ENCODE measurements around the gene RCBTB1. TPM values are rescaled to one million over a fixed set of nuclear protein-coding genes. Genes with fewer than 3 reads are reported as not detected.

RCBTB1 gene
- total and polyA plus RNA-seq, 2 donors (not counting 3 experiments of a cell fraction or from before 2014, with no cell fraction given): 12.1 to 23.8 TPM

GRCh38 chr13:49560270-49561061 is 24.9 kb downstream of the RCBTB1 start:
- intact Hi-C loops (cut with micrococcal nuclease): no loop called here

DNA sequence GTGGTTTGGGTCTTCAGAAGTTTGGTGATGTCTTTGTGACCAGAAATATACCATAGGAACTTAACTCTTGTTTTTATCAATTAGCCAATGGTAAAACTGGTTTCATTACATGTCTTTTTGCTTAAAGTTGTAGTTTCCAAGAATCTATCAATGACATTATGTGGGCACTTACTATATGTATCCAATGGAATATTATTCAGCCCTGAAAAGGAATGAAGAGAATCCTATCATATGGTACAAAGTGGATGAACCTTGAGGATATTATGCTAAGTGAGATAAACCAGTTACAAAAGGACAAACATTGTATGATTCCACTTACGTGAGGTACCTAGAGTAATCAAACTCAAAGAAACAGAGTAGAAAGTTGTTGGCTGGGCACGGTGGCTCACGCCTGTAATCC is 26.4 kb downstream of the RCBTB1 start:
- DNase-seq (ENCODE audit: low read depth, low spot score) (no peak), FAIRE-seq (no peak)
- no peak overlapping the region for H2AFZ ChIP-seq (ENCODE audit: low read depth, low read length)
- H3K9ac ChIP-seq (replicated peaks; ENCODE audit: extremely low read depth, insufficient read depth, low read length): no peak overlapping the region
- no peaks in the 10 kb centered on the region for H3K9me3 ChIP-seq (replicated peaks; ENCODE audit: control insufficient read depth, insufficient read depth, low read length)
- dilution Hi-C loops (cut with MboI; ENCODE audit: extremely low pct_ligation_motif_present, low sequenced_read_pairs) (no loop called here), intact Hi-C loops (cut with micrococcal nuclease) (no loop called here)
- H3K36me3 ChIP-seq (ENCODE audit: control insufficient read depth in 2 of 2, extremely low read depth in 1 of 2, insufficient read depth in 2 of 2, low read length in 2 of 2): peaks cover 0 to 7% of the 10 kb centered on the region in 2 experiments
- no peak overlapping the region for H3K27ac ChIP-seq (ENCODE audit: insufficient read depth, low read depth, low read length)
- no peaks in the 10 kb centered on the region for H3K79me2 ChIP-seq (ENCODE audit: control insufficient read depth, insufficient read depth, low read length)
- no peaks in the 10 kb centered on the region for H3K4me1 ChIP-seq (ENCODE audit: control insufficient read depth, extremely low read depth, insufficient read depth, low read length)
- no peaks in the 10 kb centered on the region for H4K20me1 ChIP-seq (replicated peaks; ENCODE audit: control insufficient read depth, extremely low read depth, insufficient read depth, low read length)
- no peak overlapping the region for H3K4me2 ChIP-seq (ENCODE audit: insufficient read depth, low read length)
- BruUV-seq (replicated peaks): no TSS peak
- no peak overlapping the region for H3K4me3 ChIP-seq (replicated peaks in 1 of 3; ENCODE audit: insufficient read depth in 1 of 3, low read depth in 1 of 3, low read length in 3 of 3)
- no peaks in the 10 kb centered on the region for H3K27me3 ChIP-seq (ENCODE audit: control insufficient read depth in 2 of 2, insufficient read depth in 2 of 2, low read length in 2 of 2)
- H3K9me1 ChIP-seq (replicated peaks; ENCODE audit: control insufficient read depth, extremely low read depth, insufficient read depth, low read length): no peaks in the 10 kb centered on the region
- POLR2A ChIA-PET: no interaction called here
- CTCF ChIA-PET: interaction anchor here (0.6 kb wide), 1 partner anchor 83 kb away, joined by 5 read pairs; no protein-coding TSS in a partner anchor
- no peak for TF ChIP-seq FOS (IDR thresholded peaks at IDR 0.05; ENCODE audit: borderline replicate concordance, insufficient read depth, low read length)
- TF ChIP-seq, protein P1, sequence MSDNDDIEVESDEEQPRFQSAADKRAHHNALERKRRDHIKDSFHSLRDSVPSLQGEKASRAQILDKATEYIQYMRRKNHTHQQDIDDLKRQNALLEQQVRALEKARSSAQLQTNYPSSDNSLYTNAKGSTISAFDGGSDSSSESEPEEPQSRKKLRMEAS (IDR thresholded peaks at IDR 0.05; ENCODE audit: insufficient read depth, insufficient read length): no peak
- no peak for TF ChIP-seq CTCF (IDR thresholded peaks at IDR 0.05; ENCODE audit: extremely low read depth in 1 of 2, insufficient read depth in 1 of 2, low read depth in 1 of 2, low read length in 2 of 2)
- no peak for TF ChIP-seq GATA2 (IDR thresholded peaks at IDR 0.05; ENCODE audit: insufficient read depth, insufficient read length, low read depth, low read length)
- no peak for TF ChIP-seq POLR2AphosphoS5 (IDR thresholded peaks at IDR 0.05; ENCODE audit: insufficient read depth, low read depth, low read length)
- TF ChIP-seq EZH2 (IDR thresholded peaks at IDR 0.05; ENCODE audit: borderline replicate concordance, low read depth, low read length, severe bottlenecking): no peak

More at GRCh38 chr13:49560270-49561061, 24.9 kb downstream of the RCBTB1 start:
- H3K9me3 ChIP-seq (replicated peaks; ENCODE audit: control insufficient read depth, insufficient read depth, low read length): no peaks in the 10 kb centered on the region
- H3K9me1 ChIP-seq (replicated peaks; ENCODE audit: control insufficient read depth, extremely low read depth, insufficient read depth, low read length): no peaks in the 10 kb centered on the region
- no peak overlapping the region for H3K4me2 ChIP-seq (ENCODE audit: insufficient read depth, low read length)
- H4K20me1 ChIP-seq (replicated peaks; ENCODE audit: control insufficient read depth, extremely low read depth, insufficient read depth, low read length): no peaks in the 10 kb centered on the region
- H3K27ac ChIP-seq (ENCODE audit: insufficient read depth, low read depth, low read length): no peak overlapping the region
- no peak overlapping the region for H3K4me3 ChIP-seq (replicated peaks in 1 of 3; ENCODE audit: insufficient read depth in 1 of 3, low read depth in 1 of 3, low read length in 3 of 3)
- no peak for DNase-seq (ENCODE audit: low read depth, low spot score)
- H3K27me3 ChIP-seq (ENCODE audit: control insufficient read depth in 2 of 2, insufficient read depth in 2 of 2, low read length in 2 of 2): no peaks in the 10 kb centered on the region
- H3K9ac ChIP-seq (replicated peaks; ENCODE audit: extremely low read depth, insufficient read depth, low read length): no peak overlapping the region
- no TSS peak for BruUV-seq (replicated peaks)
- dilution Hi-C loops (cut with MboI; ENCODE audit: extremely low pct_ligation_motif_present, low sequenced_read_pairs): no loop called here
- no peak for FAIRE-seq
- TF ChIP-seq FOS (IDR thresholded peaks at IDR 0.05; ENCODE audit: borderline replicate concordance, insufficient read depth, low read length): no peak
- TF ChIP-seq POLR2A (IDR thresholded peaks at IDR 0.05; ENCODE audit: low read depth, low read length): no peak
- TF ChIP-seq, protein P1 (IDR thresholded peaks at IDR 0.05; ENCODE audit: insufficient read depth, insufficient read length): no peak
- H2AFZ ChIP-seq (ENCODE audit: low read depth, low read length): no peak overlapping the region
- H3K36me3 ChIP-seq (ENCODE audit: control insufficient read depth in 2 of 2, extremely low read depth in 1 of 2, insufficient read depth in 2 of 2, low read length in 2 of 2): peaks cover 0 to 5% of the 10 kb centered on the region in 2 experiments
- H3K79me2 ChIP-seq (ENCODE audit: control insufficient read depth, insufficient read depth, low read length): no peaks in the 10 kb centered on the region
- POLR2A ChIA-PET: interaction anchor here (0.7 kb wide), 1 partner anchor 8 kb away, joined by 6 read pairs; no protein-coding TSS in a partner anchor
- CTCF ChIA-PET: interaction anchor here (0.6 to 1.3 kb wide), 4 partner anchors 17 to 285 kb away, joined by 3 read pairs; no protein-coding TSS in a partner anchor
- H3K4me1 ChIP-seq (ENCODE audit: control insufficient read depth, extremely low read depth, insufficient read depth, low read length): no peaks in the 10 kb centered on the region
